HG03175 (cell line): ENCODE measurements around the gene DCTN2.
"Not testable (repeated sequence)": the region's sequence is repeated elsewhere in the genome, so short reads cannot be mapped to it uniquely, and the experiment has no call there.

ENCODE experiments used
- ATAC-seq: cut with Tn5 transposase; IDR thresholded peaks from one replicate; pipeline ENCODE4 v1.9.1; 2021; ENCODE audit warnings: mild to moderate bottlenecking, moderate library complexity; ENCODE audit not compliant: unreplicated experiment

The DCTN2 gene

GRCh38 chr12:57517187-57517586, 29.8 kb downstream of the DCTN2 start:
- ATAC-seq: no peak

DNA sequence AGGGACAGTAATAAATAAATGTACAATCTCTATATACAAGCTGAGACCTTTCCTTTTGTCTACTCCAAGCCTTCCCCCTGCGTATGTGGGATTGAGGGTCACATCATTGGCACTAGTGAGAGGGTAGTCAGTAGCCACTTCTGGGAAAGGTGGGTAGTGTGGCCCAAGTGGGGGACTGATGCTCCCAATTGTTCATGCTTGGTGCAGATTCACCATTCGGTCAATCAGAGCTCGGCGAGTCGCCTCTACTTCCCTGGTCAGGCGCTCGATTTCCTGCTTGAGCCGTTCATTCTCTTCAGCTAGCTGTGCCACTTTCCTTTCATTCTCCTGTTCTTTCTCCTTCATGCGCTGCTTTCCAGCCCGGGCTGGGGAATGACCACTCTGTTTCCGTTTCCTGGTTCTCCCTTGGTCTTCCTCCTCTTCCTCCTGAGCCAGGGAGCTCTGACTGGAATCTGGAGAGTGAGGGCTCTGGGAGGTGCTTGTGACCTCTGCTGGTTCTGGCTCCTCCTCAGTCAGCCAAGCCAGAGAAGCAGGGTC, 30.3 kb downstream of the DCTN2 start:
- no peak for ATAC-seq

- ATAC-seq: no peak
Measured at GRCh38 chr12:57515934-57516541, 31.0 kb downstream of the DCTN2 start.

DNA sequence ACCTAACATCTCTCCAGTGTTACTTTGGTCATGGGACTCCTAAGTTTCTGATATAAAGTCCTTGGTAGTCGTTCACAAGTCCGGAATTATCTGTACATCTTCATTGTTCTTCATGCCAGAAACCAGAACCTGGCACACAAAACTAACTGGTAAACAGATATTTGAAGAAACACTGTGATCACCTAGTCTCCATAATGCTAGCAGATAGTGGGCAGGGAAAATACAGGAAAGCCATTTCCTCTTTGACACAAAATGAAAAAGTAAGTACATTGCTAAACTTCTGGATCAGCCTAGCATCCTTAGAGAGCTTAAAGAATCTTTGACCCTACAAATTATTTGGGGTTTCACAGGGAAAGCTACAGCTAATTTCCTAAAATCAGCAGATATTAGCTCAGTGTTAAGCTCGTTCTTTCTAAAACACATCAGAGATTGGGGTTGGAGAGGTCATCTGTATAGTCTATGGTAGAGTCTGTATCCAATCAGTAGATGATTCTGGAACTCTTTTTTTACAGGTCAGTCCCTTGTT, 31.5 kb downstream of the DCTN2 start:
- ATAC-seq: no peak

DNA sequence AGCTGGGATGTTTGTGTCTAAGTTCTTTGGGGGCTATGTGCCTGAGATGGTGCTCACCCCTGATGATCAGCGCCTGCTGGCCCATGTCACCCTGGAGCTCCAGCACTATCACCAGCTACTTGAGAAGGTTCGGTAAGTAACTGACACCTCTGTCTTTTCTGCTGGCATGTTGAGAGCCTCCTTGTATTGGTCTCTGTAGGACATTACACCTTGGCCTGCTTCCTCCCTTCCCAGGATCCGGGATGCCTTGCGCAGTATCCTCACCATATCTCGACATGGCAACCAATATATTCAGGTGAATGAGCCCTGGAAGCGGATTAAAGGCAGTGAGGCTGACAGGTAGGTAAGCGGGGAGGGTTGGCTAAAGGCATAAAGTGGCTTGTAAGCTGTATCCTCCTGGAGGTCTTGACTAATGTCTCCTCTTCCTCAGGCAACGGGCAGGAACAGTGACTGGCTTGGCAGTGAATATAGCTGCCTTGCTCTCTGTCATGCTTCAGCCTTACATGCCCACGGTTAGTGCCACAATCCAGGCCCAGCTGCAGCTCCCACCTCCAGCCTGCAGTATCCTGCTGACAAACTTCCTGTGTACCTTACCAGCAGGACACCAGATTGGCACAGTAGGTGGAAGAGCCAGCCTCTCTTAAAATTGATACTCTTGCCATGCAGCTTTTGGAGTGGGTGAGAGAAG, 32.1 kb downstream of the DCTN2 start:
- no peak for ATAC-seq

GRCh38 chr12:57514246-57514645, 32.7 kb downstream of the DCTN2 start:
- not testable (repeated sequence) for ATAC-seq

GRCh38 chr12:57513677-57514076, 33.3 kb downstream of the DCTN2 start:
- ATAC-seq: not testable (repeated sequence)

- no peak for ATAC-seq
Measured at GRCh38 chr12:57513266-57513665, 33.7 kb downstream of the DCTN2 start.

- no peak for ATAC-seq
Measured at GRCh38 chr12:57512665-57513064, 34.3 kb downstream of the DCTN2 start.

- no peak for ATAC-seq
Measured at GRCh38 chr12:57511588-57512325, 35.2 kb downstream of the DCTN2 start.

DNA sequence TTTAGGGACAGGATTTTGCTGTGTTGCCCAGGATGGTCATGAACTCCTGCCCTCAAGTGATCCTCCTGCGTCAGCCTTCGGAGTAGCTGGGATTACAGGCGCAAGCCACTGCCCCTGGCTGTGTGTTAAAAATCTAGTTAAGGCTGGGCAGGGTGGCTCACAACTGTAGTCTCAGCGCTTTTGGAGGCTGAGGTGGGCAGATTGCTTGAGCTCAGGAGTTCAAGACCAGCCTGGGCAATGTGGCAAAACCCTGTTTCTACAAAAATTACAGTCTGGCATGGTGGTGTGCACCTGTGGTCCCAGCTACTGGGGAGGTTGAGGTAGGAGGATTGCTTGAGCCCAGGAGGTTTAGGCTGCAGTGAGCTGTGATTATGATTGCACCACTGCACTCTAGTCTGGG, 35.8 kb downstream of the DCTN2 start:
- no peak for ATAC-seq

DNA sequence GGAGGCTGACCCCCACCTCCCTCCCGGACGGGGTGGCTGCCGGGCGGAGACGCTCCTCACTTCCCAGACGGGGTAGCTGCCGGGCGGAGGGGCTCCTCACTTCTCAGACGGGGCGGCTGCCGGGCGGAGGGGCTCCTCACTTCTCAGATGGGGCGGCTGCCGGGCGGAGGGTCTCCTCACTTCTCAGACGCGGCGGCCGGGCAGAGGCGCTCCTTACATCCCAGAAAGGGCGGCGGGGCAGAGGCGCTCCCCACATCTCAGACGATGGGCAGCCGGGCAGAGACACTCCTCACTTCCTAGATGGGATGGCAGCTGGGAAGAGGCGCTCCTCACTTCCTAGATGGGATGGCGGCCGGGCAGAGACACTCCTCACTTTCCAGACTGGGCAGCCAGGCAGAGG, 39.2 kb downstream of the DCTN2 start:
- not testable (repeated sequence) for ATAC-seq

- ATAC-seq: not testable (repeated sequence)
Measured at GRCh38 chr12:57506541-57506940, 40.5 kb downstream of the DCTN2 start.

DNA sequence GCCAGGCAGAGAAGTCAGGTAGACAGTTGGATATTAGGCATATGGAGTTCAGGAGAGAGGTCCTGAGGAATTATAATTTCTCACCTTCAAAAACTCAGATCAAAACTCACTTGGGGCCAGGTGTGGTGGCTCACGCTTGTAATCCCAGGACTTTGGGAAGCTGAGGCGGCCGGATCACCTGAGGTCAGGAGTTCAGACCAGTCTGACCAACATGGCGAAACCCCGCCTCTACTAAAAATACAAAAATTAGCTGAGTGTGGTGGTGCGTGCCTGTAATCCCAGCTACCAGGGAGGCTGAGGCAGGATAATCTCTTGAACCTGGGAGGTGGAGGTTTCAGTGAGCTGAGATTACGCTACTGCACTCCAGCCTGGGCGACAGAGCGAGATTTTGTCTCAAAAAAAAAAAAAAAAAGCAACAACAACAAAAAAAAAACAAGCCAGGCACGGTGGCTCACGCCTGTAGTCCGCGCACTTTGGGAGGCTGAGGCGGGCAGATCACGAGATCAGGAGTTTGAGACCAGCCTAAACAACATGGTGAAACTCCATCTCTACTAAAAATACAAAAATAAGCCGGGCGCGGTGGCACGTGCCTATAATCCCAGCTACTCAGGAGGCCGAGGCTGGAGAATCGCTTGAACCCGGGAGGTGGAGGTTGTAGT, 44.6 kb downstream of the DCTN2 start:
- ATAC-seq: not testable (repeated sequence)

DNA sequence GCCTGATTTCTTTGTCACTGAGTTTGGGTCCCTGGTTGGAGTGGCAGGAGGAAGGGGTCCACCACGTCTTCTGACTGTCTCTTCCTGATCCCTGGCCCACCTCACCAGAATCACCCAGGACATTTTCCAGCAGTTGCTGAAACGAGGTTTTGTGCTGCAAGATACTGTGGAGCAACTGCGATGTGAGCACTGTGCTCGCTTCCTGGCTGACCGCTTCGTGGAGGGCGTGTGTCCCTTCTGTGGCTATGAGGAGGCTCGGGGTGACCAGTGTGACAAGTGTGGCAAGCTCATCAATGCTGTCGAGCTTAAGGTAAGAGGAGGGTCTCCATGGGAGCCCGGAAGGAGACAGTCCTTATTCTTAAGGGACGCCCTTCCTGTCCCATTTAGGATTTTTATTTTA, 46.8 kb downstream of the DCTN2 start:
- no peak for ATAC-seq

DNA sequence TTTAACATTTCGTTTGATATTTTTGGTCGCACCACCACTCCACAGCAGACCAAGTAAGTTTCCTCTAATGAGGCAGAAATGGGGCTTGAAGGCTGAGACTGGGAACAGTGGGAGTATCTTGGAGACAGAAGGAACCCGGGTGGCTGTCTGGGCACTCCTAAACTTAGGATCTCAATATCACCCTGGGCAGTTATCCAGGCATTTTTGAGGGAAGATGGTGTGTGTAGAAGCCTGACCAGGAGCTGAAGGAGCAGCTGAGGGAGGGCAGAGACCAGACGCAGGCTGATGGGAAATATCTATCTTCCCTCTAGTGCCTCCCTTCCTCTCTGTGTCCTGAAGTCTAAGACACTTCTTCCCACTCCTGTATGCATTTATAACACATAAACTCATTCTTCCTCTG, 48.4 kb downstream of the DCTN2 start:
- ATAC-seq: no peak

- ATAC-seq: no peak
Measured at GRCh38 chr12:57498132-57498502, 48.9 kb downstream of the DCTN2 start.

DNA sequence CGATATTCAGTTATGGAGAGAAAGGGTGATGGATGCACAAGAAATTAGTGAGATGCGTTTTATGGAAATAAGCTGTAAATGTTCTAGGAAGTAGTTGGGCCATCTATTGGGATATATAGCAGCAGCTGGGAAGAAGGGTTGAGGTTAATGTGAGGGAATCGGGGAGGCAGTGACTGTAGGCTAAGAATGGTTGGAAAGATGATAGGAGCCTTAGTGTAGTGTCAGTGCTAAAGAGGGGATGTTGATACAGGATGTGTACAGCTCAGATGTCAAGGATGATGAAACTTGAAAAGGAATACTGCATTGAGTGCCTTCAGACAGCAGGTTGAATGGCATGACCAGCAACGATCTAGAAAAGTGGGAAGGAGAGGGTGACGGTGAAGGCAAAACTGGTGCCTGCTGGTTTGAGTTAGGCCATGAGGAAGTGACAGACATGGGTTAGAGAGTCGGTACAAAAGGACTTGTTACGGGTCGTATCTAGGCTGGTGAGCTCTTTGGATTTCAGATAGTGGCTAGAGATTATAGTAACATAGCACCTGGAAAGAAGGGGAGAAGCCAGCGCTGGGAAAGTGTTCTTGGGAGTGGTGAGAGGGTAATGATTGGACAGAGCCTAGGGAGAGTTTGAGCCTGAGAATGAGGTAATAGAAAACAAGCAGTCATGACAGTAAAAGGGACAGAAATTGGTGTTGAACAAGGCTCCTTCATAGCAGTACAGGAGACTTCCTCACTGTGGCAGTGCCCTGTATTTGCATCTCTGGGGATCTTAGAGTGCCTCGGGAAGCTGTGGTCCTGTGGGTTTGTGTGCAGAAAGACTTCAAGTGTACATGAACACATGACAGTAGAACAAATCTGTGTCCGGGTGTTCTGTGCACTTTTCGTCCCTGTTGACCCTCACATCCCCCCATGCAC, 49.5 kb downstream of the DCTN2 start:
- ATAC-seq: no peak

- ATAC-seq: no peak
Measured at GRCh38 chr12:57496822-57497221, 50.2 kb downstream of the DCTN2 start.
